IPS-NIHi7 (cell line): Measurements from ENCODE around the gene OR2T8.

Source experiments
- DNase-seq: peaks from one replicate; pipeline ENCODE4 v3.0.0; 2012; ENCODE audit warnings: mixed read lengths; ENCODE audit errors: extremely low spot score

The OR2T8 gene

GRCh38 chr1:247961791-247962190 lies 41.7 kb downstream of the OR2T8 start:
- DNase-seq, result no peak

- DNase-seq, result no peak
These were observed 43.0 kb downstream of the OR2T8 start for GRCh38 chr1:247962911-247963588.

- no peak for DNase-seq
These were observed 44.9 kb downstream of the OR2T8 start, which contains the start of gene OR2AK2 for GRCh38 chr1:247964933-247965332. OR2AK2 (plus strand) TSS chr1:247965233; CDS start chr1:247965377, 144 bp downstream.

- DNase-seq, result no peak
These were observed 46.6 kb downstream of the OR2T8 start for GRCh38 chr1:247966532-247967204.
